Right atrium auricular region (tissue), 2 donors: ENCODE results near the gene TMEM54. TPM values are rescaled to one million over a fixed set of nuclear protein-coding genes. Genes with fewer than 3 reads are reported as not detected.
A peak's percentile ranks its signal among the peaks of the same experiment; 100 is the strongest.

Source experiments
- DNase-seq: peaks from one replicate; pipeline ENCODE4 v3.0.0-alpha.2; 2019; ENCODE audit warnings: low spot score
- H3K27ac ChIP-seq, 2 donors: fragments of 200-600 bp; sonication (generic); 1 replicate in 1 of 2; 2 replicates in 1 of 2; pipeline ENCODE4 v1.5.1; 2016 to 2019
- H3K27me3 ChIP-seq, 2 donors: fragments of 200-600 bp; sonication (generic); one replicate each; pipeline versions ENCODE4 v1.5.1 to v1.6.0; 2017 to 2019
- H3K36me3 ChIP-seq: fragments of 200-600 bp; sonication (generic); one replicate; pipeline ENCODE4 v1.5.1; 2016
- H3K4me1 ChIP-seq, 2 donors: fragments of 200-600 bp; sonication (generic); one replicate each; pipeline versions ENCODE4 v1.5.1 to v1.6.0; 2017 to 2019
- H3K4me3 ChIP-seq, 2 donors: fragments of 200-600 bp; sonication (generic); 1 replicate in 1 of 2; 2 replicates in 1 of 2; pipeline ENCODE4 v1.5.1; 2017 to 2019; ENCODE audit warnings: mild to moderate bottlenecking in 1 of 2, moderate library complexity in 1 of 2
- H3K9me3 ChIP-seq, 2 donors: fragments of 200-600 bp; sonication (generic); one replicate each; pipeline ENCODE4 v1.5.1; 2019
- total RNA-seq, 2 donors: library from RNA; depleted of rRNA; stranded (reverse); fragments of >200 nt; gene quantifications; one replicate each; pipeline ENCODE4 v1.1.0, GENCODE V29; 2016
- TF ChIP-seq, protein P1 (sequence below), 2 donors: fragments of 200-600 bp; sonication (generic); IDR thresholded peaks; one replicate each; pipeline ENCODE4 v1.5.1; 2019; ENCODE audit warnings: antibody characterized with exemption in 2 of 2

TMEM54 gene
- total RNA-seq, 2 donors from 2014 or later: 4.7 to 37.9 TPM

DNA sequence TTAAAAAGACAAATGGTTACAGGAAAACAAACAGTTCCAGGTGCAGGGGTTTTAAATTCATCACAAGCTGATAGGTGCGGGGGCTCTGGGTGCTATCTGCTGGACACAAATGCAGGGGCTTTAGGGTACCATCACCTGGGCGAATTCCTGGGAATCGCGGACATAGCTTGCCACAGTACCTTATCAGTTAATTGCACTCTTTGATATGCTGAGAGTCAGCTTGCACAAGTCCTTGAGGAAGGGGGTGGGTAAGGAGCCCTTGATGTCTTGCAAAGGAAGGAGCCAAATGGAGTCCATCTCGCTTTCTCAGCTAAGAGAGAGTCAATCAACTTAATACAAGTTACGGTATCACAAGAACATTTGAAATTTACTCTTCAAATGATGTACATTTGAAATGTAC, 25.4 kb upstream of the TMEM54 start:
- no peak for DNase-seq
- H3K36me3 ChIP-seq: no peaks in the 10 kb centered on the region
- no peak overlapping the region for H3K27ac ChIP-seq
- TF ChIP-seq, protein P1, sequence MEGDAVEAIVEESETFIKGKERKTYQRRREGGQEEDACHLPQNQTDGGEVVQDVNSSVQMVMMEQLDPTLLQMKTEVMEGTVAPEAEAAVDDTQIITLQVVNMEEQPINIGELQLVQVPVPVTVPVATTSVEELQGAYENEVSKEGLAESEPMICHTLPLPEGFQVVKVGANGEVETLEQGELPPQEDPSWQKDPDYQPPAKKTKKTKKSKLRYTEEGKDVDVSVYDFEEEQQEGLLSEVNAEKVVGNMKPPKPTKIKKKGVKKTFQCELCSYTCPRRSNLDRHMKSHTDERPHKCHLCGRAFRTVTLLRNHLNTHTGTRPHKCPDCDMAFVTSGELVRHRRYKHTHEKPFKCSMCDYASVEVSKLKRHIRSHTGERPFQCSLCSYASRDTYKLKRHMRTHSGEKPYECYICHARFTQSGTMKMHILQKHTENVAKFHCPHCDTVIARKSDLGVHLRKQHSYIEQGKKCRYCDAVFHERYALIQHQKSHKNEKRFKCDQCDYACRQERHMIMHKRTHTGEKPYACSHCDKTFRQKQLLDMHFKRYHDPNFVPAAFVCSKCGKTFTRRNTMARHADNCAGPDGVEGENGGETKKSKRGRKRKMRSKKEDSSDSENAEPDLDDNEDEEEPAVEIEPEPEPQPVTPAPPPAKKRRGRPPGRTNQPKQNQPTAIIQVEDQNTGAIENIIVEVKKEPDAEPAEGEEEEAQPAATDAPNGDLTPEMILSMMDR (IDR thresholded peaks at IDR 0.05): no peak
- H3K4me3 ChIP-seq: no peak overlapping the region
- H3K9me3 ChIP-seq: no peaks in the 10 kb centered on the region
- peaks cover 0 to 15% of the 10 kb centered on the region in 2 donors for H3K4me1 ChIP-seq
- no peaks in the 10 kb centered on the region for H3K27me3 ChIP-seq

DNA sequence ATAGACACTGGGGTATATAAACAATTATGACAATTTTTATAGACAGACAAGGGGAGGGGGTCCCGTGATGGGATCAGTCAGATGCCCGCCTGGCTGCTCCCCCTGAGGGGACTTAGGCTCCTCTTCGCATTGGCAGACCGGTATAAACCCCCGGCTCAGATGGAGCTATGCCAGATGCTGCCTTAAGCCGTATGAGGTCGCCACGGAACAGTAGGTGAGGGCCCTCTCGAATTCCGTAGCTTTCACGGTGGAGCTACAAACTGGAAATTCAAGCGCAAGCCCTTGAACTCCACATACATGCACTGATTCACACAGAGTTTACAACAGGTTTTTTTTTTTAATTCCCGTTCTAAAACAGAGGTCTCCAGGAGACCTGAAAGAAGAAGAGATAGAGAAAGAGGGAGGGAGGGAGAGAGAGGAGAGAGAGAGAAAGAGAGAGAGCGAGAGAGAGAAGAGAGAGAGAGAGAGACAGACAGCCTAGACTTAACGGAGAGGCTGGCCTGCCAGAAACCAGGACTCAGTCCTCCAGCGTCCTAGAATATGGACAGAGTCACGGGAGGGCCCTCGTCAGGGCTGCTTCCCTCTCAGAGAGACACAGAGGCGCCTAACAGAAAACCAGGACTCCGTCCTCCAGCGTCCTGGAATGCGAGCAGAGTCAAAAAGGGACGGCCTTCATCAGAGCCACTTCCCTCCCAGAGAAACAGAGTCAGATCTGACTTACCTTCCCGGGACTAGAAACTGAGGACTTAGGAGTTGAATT, 24.4 kb upstream of the TMEM54 start:
- no peaks in the 10 kb centered on the region for H3K27me3 ChIP-seq
- no peaks in the 10 kb centered on the region for H3K9me3 ChIP-seq
- TF ChIP-seq, protein P1 (IDR thresholded peaks at IDR 0.05): no peak
- DNase-seq: no peak
- H3K36me3 ChIP-seq: no peaks in the 10 kb centered on the region
- peaks cover 0 to 23% of the 10 kb centered on the region in 2 donors for H3K4me1 ChIP-seq
- no peak overlapping the region for H3K27ac ChIP-seq
- peak overlapping the region in 1 of 2 donors; percentile 11 for H3K4me3 ChIP-seq

DNA sequence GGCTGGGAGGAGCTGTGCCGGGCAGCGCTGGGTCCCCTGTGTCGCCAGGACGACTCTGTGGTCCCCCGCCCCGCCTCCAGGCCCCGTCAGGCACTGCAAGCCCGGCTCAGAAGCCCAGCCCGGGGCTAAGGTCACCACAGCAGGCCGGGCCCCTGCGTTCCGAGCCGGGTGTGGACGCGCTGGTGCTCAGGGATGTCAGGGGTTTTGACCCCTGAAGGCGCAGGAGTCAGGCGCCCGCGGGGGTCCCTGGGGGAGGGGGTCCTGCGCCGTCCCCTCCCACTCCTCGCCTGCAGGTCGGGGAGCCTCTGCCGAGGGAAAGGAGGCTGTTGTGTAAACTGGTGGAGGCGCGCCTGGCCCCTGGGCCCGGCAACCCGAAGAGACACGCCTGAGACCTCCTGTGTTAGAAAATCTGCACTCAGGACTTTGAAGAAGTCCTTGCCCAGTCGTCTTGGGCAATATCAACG, 23.7 kb upstream of the TMEM54 start:
- Histone ChIP-seq H3K4me3 (no peak overlapping the region), H3K27ac (no peak overlapping the region), H3K36me3 (no peaks in the 10 kb centered on the region), H3K27me3 (no peaks in the 10 kb centered on the region), H3K9me3 (no peaks in the 10 kb centered on the region), H3K4me1 (peaks cover 0 to 24% of the 10 kb centered on the region in 2 donors)
- TF ChIP-seq, protein P1 (IDR thresholded peaks at IDR 0.05): no peak
- no peak for DNase-seq

DNA sequence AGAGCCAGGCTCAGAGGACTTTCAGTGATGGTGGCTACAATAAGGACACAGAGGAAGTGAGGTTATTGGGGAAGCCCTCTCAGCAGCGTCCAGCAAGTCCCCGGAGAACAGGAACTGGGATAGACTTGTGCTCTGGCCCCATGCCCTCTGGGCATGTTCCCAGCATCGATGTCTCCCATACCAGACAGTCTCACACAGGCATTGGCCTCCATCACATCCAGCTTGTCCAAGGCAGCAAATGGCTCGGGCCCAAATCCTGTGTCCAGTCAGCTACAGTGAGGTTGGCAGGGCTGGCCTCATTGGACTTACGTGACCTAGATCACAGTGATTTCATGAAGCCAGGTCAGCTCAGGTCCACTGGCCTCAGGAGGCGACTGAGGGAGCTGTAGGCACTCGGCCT, 19.6 kb upstream of the TMEM54 start:
- no peaks in the 10 kb centered on the region for H3K27me3 ChIP-seq
- TF ChIP-seq, protein P1 (IDR thresholded peaks at IDR 0.05): no peak
- DNase-seq: peak; percentile 72
- no peaks in the 10 kb centered on the region for H3K9me3 ChIP-seq
- H3K4me1 ChIP-seq: peaks cover 0 to 24% of the 10 kb centered on the region in 2 donors
- H3K27ac ChIP-seq: no peak overlapping the region
- H3K36me3 ChIP-seq: no peaks in the 10 kb centered on the region
- H3K4me3 ChIP-seq: no peak overlapping the region

DNA sequence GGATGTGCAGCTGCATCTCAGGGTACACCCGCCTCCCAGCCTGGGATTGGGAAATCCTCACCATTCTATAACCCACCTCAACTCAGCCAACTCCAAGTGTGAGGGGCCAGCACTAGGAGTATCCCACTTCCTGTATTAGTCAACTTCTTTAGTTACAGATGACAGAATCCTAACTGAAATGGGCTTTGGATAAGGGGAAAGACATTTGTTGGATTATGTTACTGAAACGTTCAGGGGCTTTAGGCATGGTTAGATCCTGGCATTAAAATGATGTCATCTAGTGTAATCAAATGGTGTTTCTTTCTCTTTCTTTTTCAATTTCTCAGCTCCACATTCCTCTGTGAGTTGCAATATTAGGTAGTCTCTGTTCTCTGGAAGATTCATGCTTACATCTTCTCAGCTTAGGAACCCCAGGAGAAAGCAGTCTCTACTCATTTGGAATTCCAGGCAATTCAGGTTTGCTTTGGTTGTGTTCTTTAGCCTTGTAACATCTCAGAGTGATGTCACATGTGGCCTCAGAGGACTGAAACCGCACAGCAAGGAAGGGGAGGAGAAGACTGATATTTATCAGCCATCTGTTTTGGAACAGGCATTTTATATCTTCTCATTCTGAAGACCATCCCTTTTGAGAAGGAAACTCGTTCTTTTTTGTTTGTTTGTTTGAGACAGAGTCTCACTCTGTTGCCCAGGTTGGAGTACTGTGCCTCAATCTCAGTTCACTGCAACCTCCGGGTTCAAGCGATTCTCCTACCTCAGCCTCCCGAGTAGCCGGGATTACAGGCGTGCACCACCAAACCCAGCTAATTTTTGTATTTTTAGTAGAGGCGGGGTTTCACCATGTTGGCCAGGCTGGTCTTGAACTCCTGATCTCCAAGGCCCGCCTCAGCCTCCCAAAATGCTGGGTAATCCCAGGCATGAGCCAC, 18.9 kb upstream of the TMEM54 start:
- H3K9me3 ChIP-seq: no peaks in the 10 kb centered on the region
- H3K36me3 ChIP-seq: no peaks in the 10 kb centered on the region
- H3K27me3 ChIP-seq: no peaks in the 10 kb centered on the region
- H3K4me1 ChIP-seq: peaks cover 0 to 16% of the 10 kb centered on the region in 2 donors
- H3K4me3 ChIP-seq: no peak overlapping the region
- no peak for DNase-seq
- TF ChIP-seq, protein P1 (IDR thresholded peaks at IDR 0.05): no peak
- no peak overlapping the region for H3K27ac ChIP-seq
